Measurements from ENCODE around the gene ZNF236. TPM values are rescaled to one million over a fixed set of nuclear protein-coding genes. Genes with fewer than 3 reads are reported as not detected.

ZNF236 gene
- total RNA-seq, 1 experiment from 2014 or later, result 22.2 TPM

DNA sequence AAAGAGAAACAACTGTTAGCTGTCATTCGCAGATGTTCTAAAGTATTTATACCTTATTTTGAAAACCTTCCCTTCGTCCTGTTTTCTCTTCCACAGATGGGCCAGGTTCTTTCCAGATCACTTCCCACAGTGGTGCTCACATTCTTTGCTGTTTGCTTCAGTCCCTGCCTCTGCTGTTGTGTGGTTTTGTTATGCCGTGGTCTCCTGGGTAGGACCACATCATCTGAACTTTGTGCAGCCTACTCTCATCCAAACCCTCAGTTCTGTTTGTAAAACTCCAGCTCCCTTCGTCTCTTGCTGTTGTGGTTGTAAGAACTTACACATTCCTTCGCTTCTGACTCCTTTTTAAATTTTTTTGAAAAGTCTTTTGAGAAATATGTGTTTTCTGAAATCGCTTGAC lies 38.1 kb downstream of the ZNF236 start:
- DNase-seq, result no peak
- Mint-ChIP-seq H3K4me1 (ENCODE audit: low read depth, unreplicated experiment) (peaks cover 9% of the 10 kb centered on the region), H3K27ac (ENCODE audit: unreplicated experiment) (no peak overlapping the region), H3K4me3 (ENCODE audit: low read depth, unreplicated experiment) (no peak overlapping the region), H3K9me3 (ENCODE audit: low read depth, unreplicated experiment) (no peaks in the 10 kb centered on the region), H3K27me3 (ENCODE audit: unreplicated experiment) (no peaks in the 10 kb centered on the region), H3K36me3 (ENCODE audit: insufficient read depth, unreplicated experiment) (peaks cover 5% of the 10 kb centered on the region)
- TF ChIP-seq, protein P1, sequence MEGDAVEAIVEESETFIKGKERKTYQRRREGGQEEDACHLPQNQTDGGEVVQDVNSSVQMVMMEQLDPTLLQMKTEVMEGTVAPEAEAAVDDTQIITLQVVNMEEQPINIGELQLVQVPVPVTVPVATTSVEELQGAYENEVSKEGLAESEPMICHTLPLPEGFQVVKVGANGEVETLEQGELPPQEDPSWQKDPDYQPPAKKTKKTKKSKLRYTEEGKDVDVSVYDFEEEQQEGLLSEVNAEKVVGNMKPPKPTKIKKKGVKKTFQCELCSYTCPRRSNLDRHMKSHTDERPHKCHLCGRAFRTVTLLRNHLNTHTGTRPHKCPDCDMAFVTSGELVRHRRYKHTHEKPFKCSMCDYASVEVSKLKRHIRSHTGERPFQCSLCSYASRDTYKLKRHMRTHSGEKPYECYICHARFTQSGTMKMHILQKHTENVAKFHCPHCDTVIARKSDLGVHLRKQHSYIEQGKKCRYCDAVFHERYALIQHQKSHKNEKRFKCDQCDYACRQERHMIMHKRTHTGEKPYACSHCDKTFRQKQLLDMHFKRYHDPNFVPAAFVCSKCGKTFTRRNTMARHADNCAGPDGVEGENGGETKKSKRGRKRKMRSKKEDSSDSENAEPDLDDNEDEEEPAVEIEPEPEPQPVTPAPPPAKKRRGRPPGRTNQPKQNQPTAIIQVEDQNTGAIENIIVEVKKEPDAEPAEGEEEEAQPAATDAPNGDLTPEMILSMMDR (IDR thresholded peaks at IDR 0.05; ENCODE audit: unreplicated experiment), result no peak
- intact Hi-C loops (cut with micrococcal nuclease; ENCODE audit: unreplicated experiment), result no loop called here
- no TSS peak for BruUV-seq (replicated peaks)
- CTCF ChIA-PET, result no interaction called here

DNA sequence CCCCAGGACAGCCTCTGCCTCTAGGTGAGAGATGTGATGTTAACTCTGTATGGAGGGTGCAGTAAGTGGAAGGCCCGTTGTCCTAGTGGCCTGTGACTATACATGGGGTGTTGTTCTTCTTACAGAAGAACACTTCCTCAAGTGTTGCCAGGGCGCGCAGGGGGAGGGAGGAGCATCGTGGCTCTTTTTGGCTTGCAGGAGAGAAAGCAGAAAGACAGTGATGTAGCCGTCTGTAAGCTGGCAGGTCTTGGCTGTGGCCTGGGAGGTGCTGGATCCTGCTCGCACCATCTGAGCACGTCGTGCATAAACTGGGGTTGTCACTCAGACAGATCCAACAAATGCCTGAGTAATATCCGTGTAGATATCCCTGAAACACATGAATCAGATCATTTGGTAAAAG lies 44.3 kb downstream of the ZNF236 start:
- TF ChIP-seq, protein P1 (IDR thresholded peaks at IDR 0.05; ENCODE audit: unreplicated experiment), result no peak
- DNase-seq, result no peak
- Mint-ChIP-seq H3K27ac (ENCODE audit: unreplicated experiment) (no peak overlapping the region), H3K4me1 (ENCODE audit: low read depth, unreplicated experiment) (no peaks in the 10 kb centered on the region), H3K36me3 (ENCODE audit: insufficient read depth, unreplicated experiment) (peaks cover 12% of the 10 kb centered on the region), H3K9me3 (ENCODE audit: low read depth, unreplicated experiment) (no peaks in the 10 kb centered on the region), H3K4me3 (ENCODE audit: low read depth, unreplicated experiment) (no peak overlapping the region), H3K27me3 (ENCODE audit: unreplicated experiment) (no peaks in the 10 kb centered on the region)
- intact Hi-C loops (cut with micrococcal nuclease; ENCODE audit: unreplicated experiment), result no loop called here
- no TSS peak for BruUV-seq (replicated peaks)
- CTCF ChIA-PET, result no interaction called here

DNA sequence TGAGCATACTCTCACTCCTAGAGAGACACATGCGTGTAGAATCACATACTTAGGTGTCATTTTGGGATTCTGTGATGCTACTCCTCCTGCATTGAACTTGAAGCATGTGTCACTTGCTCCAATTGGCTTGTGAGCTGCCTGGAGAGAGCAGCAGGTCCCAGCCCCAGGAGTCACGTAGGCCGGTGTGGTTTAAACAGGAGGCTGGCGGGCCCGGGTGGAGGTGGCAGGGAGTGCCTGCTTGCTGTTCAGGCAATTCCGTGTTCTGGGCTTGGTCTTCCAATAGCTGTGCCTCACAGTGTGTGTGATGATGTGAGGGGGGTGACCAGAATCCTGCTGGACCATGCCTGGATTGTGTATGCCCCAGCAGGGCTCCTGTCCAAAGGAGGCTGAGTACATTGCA lies 51.0 kb downstream of the ZNF236 start:
- no peak overlapping the region for H3K27ac Mint-ChIP-seq (ENCODE audit: unreplicated experiment)
- intact Hi-C loops (cut with micrococcal nuclease; ENCODE audit: unreplicated experiment), result no loop called here
- CTCF ChIA-PET, result no interaction called here

DNA sequence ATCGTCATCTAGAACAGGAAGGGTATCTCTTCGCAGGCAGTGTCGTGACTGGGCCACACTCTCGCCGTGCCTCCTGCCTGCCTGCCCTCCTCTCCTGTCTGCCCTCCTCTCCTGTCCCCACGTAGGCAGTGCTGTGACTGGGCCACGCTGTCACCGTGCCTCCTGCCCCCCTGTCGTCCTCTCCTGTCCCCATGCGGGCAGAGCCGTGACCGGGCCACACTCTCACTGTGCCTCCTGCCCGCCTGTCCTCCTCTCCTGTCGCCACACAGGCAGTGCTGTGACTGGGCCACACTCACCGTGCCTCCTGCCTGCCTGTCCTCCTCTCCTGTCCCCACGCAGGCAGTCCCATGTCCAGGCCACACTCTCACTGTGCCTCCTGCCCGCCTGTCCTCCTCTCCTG lies 51.4 kb downstream of the ZNF236 start:
- no peaks in the 10 kb centered on the region for H3K9me3 Mint-ChIP-seq (ENCODE audit: low read depth, unreplicated experiment)
- CTCF ChIA-PET, result no interaction called here

More for the DNA sequence above, 51.0 kb downstream of the ZNF236 start:
- no peaks in the 10 kb centered on the region for H3K9me3 Mint-ChIP-seq (ENCODE audit: low read depth, unreplicated experiment)
- TF ChIP-seq, protein P1 (IDR thresholded peaks at IDR 0.05; ENCODE audit: unreplicated experiment), result no peak
- peaks cover 12% of the 10 kb centered on the region for H3K36me3 Mint-ChIP-seq (ENCODE audit: insufficient read depth, unreplicated experiment)
- H3K27me3 Mint-ChIP-seq (ENCODE audit: unreplicated experiment), result no peaks in the 10 kb centered on the region
- no TSS peak for BruUV-seq (replicated peaks)
- DNase-seq, result no peak
- peaks cover 9% of the 10 kb centered on the region for H3K4me1 Mint-ChIP-seq (ENCODE audit: low read depth, unreplicated experiment)
- H3K4me3 Mint-ChIP-seq (ENCODE audit: low read depth, unreplicated experiment), result no peak overlapping the region

More for the DNA sequence above, 51.4 kb downstream of the ZNF236 start:
- intact Hi-C loops (cut with micrococcal nuclease; ENCODE audit: unreplicated experiment), result no loop called here
- Mint-ChIP-seq H3K4me1 (ENCODE audit: low read depth, unreplicated experiment) (peaks cover 9% of the 10 kb centered on the region), H3K27me3 (ENCODE audit: unreplicated experiment) (no peaks in the 10 kb centered on the region), H3K36me3 (ENCODE audit: insufficient read depth, unreplicated experiment) (peaks cover 12% of the 10 kb centered on the region), H3K4me3 (ENCODE audit: low read depth, unreplicated experiment) (no peak overlapping the region), H3K27ac (ENCODE audit: unreplicated experiment) (no peak overlapping the region)
- TF ChIP-seq, protein P1 (IDR thresholded peaks at IDR 0.05; ENCODE audit: unreplicated experiment), result no peak
- no peak for DNase-seq
- no TSS peak for BruUV-seq (replicated peaks)

Measured in Calu3 (cell line).